Neural cell (in vitro differentiated cells): ENCODE results near the gene TAF5L. TPM values are rescaled to one million over a fixed set of nuclear protein-coding genes. Genes with fewer than 3 reads are reported as not detected.
A peak's percentile ranks its signal among the peaks of the same experiment; 100 is the strongest.

Experiments
- H2AFZ ChIP-seq: fragments of 200-600, 300-800 bp; sonication (generic), shearing (Covaris generic); 2 replicates; pipeline ENCODE4 v1.6.0; 2014; ENCODE audit warnings: low read depth, mild to moderate bottlenecking, antibody characterized with exemption, low read length, moderate library complexity
- H3F3A ChIP-seq: fragments of 200-600 bp; shearing (Covaris generic); 2 replicates; pipeline ENCODE4 v1.6.1; 2016; ENCODE audit warnings: mild to moderate bottlenecking, moderate library complexity, mixed read lengths, antibody characterized with exemption, low read length; ENCODE audit not compliant: insufficient read depth, poor library complexity, severe bottlenecking
- H3K27ac ChIP-seq: fragments of 200-600, 300-800 bp; sonication (generic), shearing (Covaris generic); 2 replicates; pipeline ENCODE4 v1.5.1; 2014; ENCODE audit warnings: mild to moderate bottlenecking, low read length, moderate library complexity
- H3K27me3 ChIP-seq: fragments of 300-800, 200-600 bp; sonication (generic), shearing (Covaris generic); 2 replicates; pipeline ENCODE4 v1.6.0; 2014; ENCODE audit warnings: mild to moderate bottlenecking, low read depth, low read length, moderate library complexity; ENCODE audit not compliant: insufficient read depth
- H3K36me3 ChIP-seq: fragments of 300-800, 200-600 bp; sonication (generic), shearing (Covaris generic); 2 replicates; pipeline ENCODE4 v1.5.1; 2014; ENCODE audit warnings: mild to moderate bottlenecking, antibody characterized with exemption, low read length, moderate library complexity; ENCODE audit not compliant: insufficient read depth
- H3K4me2 ChIP-seq: fragments of 300-800, 200-600 bp; sonication (generic), shearing (Covaris generic); 2 replicates; pipeline ENCODE4 v1.6.0; 2014; ENCODE audit warnings: mild to moderate bottlenecking, low read length
- H3K4me3 ChIP-seq: fragments of 300-800, 200-600 bp; sonication (generic), shearing (Covaris generic); 2 replicates; pipeline ENCODE4 v1.5.1; 2014; ENCODE audit warnings: mild to moderate bottlenecking, low read length, moderate library complexity
- H3K79me2 ChIP-seq: fragments of 200-600 bp; shearing (Covaris generic); replicated peaks from 2 replicates; pipeline ENCODE4 v1.6.0; 2014; ENCODE audit warnings: mild to moderate bottlenecking, low read length, moderate library complexity; ENCODE audit not compliant: insufficient read depth
- H3K9ac ChIP-seq: fragments of 300-800, 200-600 bp; sonication (generic), shearing (Covaris generic); 2 replicates; pipeline ENCODE4 v1.6.1; 2016; ENCODE audit warnings: mild to moderate bottlenecking, low read length, mixed read lengths
- H3K9me2 ChIP-seq: fragments of 200-600 bp; shearing (Covaris generic); 2 replicates; pipeline ENCODE4 v1.6.1; 2016; ENCODE audit warnings: mild to moderate bottlenecking, low read length, mixed read lengths; ENCODE audit not compliant: insufficient read depth
- H3K9me3 ChIP-seq: fragments of 200-600, 300-800 bp; sonication (generic), shearing (Covaris generic); 2 replicates; pipeline ENCODE4 v1.6.1; 2016; ENCODE audit warnings: mild to moderate bottlenecking, mixed run types, low read length, moderate library complexity, mixed read lengths
- H4K20me1 ChIP-seq: fragments of 200-600 bp; shearing (Covaris generic); 2 replicates; pipeline ENCODE4 v1.6.1; 2016; ENCODE audit warnings: mild to moderate bottlenecking, mixed run types; ENCODE audit not compliant: insufficient read depth
- EP300 ChIP-seq: fragments of 450-650 bp; conservative IDR thresholded peaks from 2 replicates; pipeline ENCODE4 v1.6.1; 2014; ENCODE audit warnings: antibody characterized with exemption, mild to moderate bottlenecking, moderate library complexity; ENCODE audit not compliant: poor library complexity, severe bottlenecking
- EZH2 ChIP-seq: fragments of 200-600, 300-800 bp; shearing (Covaris generic), sonication (generic); IDR thresholded peaks from 2 replicates; pipeline ENCODE4 v1.6.1; 2014; ENCODE audit warnings: antibody characterized with exemption, low read length, borderline replicate concordance, mild to moderate bottlenecking; ENCODE audit not compliant: insufficient read depth, poor library complexity, severe bottlenecking
- MXI1 ChIP-seq: fragments of 450-650 bp; conservative IDR thresholded peaks from 2 replicates; pipeline ENCODE4 v1.6.1; 2014; ENCODE audit warnings: antibody characterized with exemption, mild to moderate bottlenecking; ENCODE audit not compliant: poor library complexity, severe bottlenecking
- POLR2AphosphoS5 ChIP-seq: IDR thresholded peaks from 2 replicates; pipeline ENCODE4 v1.6.1; 2012
- RAD21 ChIP-seq: fragments of 450-650 bp; conservative IDR thresholded peaks from 2 replicates; pipeline ENCODE4 v1.6.1; 2014; ENCODE audit warnings: antibody characterized with exemption, mild to moderate bottlenecking, moderate library complexity
- SMC3 ChIP-seq: fragments of 450-650 bp; conservative IDR thresholded peaks from 2 replicates; pipeline ENCODE4 v1.6.1; 2014; ENCODE audit warnings: antibody characterized with exemption, mild to moderate bottlenecking, moderate library complexity; ENCODE audit not compliant: poor library complexity
- TAF1 ChIP-seq: IDR thresholded peaks from 2 replicates; pipeline ENCODE4 v1.6.1; 2012; ENCODE audit warnings: low read depth
- polyA plus RNA-seq: library from polyadenylated mRNA; depleted of rRNA; stranded (reverse); fragments of >200 nt; gene quantifications from 2 replicates; pipeline ENCODE4 v1.2.3, GENCODE V29; 2014
- TF ChIP-seq, protein P1 (sequence below): fragments of 450-650 bp; IDR thresholded peaks from 2 replicates; pipeline ENCODE4 v1.5.1; 2014; ENCODE audit warnings: antibody characterized with exemption, mild to moderate bottlenecking, moderate library complexity; ENCODE audit not compliant: poor library complexity, severe bottlenecking
- TF ChIP-seq, protein P2 (sequence below): IDR thresholded peaks from 2 replicates; pipeline ENCODE4 v1.6.1; 2012; ENCODE audit warnings: borderline replicate concordance

Gene TAF5L
- polyA plus RNA-seq, 1 donor from 2014 or later = 18.5 TPM

DNA sequence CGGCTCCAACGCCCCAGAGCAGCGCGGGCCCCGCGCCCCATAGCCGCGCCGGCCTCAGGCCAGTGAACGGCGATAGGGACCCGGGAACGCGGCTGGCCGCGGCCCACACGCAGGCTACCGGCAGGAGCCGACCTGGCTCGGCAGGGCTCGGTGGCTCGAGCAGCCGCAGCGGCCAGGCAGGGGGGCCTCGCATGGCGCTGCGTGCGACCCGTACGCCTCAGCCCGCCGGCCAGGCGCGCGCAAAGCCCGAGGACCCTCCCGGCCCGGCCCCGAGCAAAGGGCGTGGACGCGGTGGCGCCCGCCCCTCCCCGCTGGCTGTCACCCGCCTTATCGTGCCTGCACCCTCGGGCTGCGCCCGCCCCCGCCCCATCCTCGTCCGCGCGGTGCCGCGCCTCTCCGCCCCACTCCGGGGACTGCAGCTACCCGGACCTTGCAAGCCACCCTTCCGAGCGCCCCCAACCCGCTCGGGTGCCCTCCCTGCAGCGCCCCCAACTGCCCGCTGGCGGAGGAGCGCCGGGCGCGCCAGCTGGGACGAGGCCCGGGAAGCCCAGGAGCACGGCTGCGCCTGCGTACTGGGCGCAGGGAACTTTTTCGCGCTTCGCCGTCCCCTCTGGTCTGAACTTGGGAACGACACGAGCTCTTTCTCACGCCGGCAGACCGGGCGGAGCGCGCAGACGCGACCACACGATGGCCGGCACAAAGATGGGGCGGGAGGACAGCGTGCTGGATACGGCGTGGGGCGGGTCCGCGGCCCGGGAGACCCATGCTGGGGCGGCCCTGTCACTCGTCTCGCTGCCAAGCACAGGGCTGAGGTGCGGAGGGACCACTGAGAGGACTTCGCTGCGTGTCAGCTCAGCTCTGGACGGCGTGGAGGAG lies 67.2 kb downstream of the TAF5L start, which contains the start of gene ABCB10 (continued):
- TF ChIP-seq RAD21 = peak; percentile 60

DNA sequence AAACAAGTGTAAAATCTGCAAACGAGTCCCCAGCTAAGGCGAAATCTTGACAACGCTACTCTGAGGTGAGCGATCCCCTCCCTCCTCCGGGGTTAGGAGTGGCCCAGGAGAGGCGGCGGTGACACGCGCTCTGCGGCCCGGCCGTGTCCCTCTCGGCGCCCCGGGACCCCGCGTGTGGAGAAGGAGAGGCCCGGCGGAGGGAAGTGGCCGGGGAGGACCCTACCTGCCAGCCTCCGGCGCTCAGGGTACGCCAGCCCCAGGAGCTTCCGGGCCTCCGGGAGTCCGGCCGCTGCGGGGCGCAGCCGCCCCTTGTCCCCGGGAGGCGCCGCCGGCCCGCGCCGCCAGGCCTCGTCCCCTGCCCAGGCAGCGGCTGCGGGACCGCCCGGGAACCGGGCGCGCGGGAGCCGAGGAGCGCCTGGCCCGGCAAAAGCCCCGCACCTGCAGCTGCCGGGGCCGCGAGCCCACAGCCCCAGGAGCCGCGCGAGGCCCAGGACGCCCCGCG lies 68.0 kb downstream of the TAF5L start:
- Histone ChIP-seq H3K9ac (peak overlapping the region; percentile 73), H3K9me2 (no peaks in the 10 kb centered on the region), H3K27me3 (no peaks in the 10 kb centered on the region), H2AFZ (no peak overlapping the region), H3K27ac (no peak overlapping the region), H3K36me3 (no peaks in the 10 kb centered on the region), H3K4me2 (peak overlapping the region; percentile 35), H3K9me3 (no peaks in the 10 kb centered on the region), H4K20me1 (no peaks in the 10 kb centered on the region), H3K79me2 (peaks cover 36% of the 10 kb centered on the region), H3K4me3 (peak overlapping the region; percentile 84), H3F3A (no peaks in the 10 kb centered on the region)
- TF ChIP-seq MXI1 = peak; percentile 14
- no peak for TF ChIP-seq RAD21
- TF ChIP-seq, protein P1, sequence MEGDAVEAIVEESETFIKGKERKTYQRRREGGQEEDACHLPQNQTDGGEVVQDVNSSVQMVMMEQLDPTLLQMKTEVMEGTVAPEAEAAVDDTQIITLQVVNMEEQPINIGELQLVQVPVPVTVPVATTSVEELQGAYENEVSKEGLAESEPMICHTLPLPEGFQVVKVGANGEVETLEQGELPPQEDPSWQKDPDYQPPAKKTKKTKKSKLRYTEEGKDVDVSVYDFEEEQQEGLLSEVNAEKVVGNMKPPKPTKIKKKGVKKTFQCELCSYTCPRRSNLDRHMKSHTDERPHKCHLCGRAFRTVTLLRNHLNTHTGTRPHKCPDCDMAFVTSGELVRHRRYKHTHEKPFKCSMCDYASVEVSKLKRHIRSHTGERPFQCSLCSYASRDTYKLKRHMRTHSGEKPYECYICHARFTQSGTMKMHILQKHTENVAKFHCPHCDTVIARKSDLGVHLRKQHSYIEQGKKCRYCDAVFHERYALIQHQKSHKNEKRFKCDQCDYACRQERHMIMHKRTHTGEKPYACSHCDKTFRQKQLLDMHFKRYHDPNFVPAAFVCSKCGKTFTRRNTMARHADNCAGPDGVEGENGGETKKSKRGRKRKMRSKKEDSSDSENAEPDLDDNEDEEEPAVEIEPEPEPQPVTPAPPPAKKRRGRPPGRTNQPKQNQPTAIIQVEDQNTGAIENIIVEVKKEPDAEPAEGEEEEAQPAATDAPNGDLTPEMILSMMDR = no peak

- Histone ChIP-seq H3K36me3 (no peaks in the 10 kb centered on the region), H3K9ac (peak overlapping the region; percentile 73), H3F3A (no peaks in the 10 kb centered on the region), H3K9me2 (no peaks in the 10 kb centered on the region), H3K4me3 (peak overlapping the region; percentile 84), H3K27me3 (no peaks in the 10 kb centered on the region), H3K79me2 (peaks cover 36% of the 10 kb centered on the region), H3K9me3 (no peaks in the 10 kb centered on the region), H2AFZ (no peak overlapping the region), H4K20me1 (no peaks in the 10 kb centered on the region), H3K27ac (no peak overlapping the region), H3K4me2 (peak overlapping the region; percentile 35)
- TF ChIP-seq RAD21 = no peak
- TF ChIP-seq, protein P1 = no peak
- no peak for TF ChIP-seq EZH2
- TF ChIP-seq TAF1 = no peak
- TF ChIP-seq, protein P2, sequence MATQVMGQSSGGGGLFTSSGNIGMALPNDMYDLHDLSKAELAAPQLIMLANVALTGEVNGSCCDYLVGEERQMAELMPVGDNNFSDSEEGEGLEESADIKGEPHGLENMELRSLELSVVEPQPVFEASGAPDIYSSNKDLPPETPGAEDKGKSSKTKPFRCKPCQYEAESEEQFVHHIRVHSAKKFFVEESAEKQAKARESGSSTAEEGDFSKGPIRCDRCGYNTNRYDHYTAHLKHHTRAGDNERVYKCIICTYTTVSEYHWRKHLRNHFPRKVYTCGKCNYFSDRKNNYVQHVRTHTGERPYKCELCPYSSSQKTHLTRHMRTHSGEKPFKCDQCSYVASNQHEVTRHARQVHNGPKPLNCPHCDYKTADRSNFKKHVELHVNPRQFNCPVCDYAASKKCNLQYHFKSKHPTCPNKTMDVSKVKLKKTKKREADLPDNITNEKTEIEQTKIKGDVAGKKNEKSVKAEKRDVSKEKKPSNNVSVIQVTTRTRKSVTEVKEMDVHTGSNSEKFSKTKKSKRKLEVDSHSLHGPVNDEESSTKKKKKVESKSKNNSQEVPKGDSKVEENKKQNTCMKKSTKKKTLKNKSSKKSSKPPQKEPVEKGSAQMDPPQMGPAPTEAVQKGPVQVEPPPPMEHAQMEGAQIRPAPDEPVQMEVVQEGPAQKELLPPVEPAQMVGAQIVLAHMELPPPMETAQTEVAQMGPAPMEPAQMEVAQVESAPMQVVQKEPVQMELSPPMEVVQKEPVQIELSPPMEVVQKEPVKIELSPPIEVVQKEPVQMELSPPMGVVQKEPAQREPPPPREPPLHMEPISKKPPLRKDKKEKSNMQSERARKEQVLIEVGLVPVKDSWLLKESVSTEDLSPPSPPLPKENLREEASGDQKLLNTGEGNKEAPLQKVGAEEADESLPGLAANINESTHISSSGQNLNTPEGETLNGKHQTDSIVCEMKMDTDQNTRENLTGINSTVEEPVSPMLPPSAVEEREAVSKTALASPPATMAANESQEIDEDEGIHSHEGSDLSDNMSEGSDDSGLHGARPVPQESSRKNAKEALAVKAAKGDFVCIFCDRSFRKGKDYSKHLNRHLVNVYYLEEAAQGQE = no peak
- no peak for TF ChIP-seq POLR2AphosphoS5
- TF ChIP-seq EP300 = no peak
- no peak for TF ChIP-seq SMC3
- TF ChIP-seq MXI1 = no peak
Observed at GRCh38 chr1:229557200-229557850, 68.6 kb downstream of the TAF5L start.
